H9 (cell line): ENCODE measurements around the gene CHPF2. TPM values are rescaled to one million over a fixed set of nuclear protein-coding genes. Genes with fewer than 3 reads are reported as not detected.
A peak's percentile ranks its signal among the peaks of the same experiment; 100 is the strongest.

Experiments used
- DNase-seq: peaks from one replicate; pipeline ENCODE4 v3.0.0-alpha.2; 2017
- H2AFZ ChIP-seq: one replicate; pipeline ENCODE4 v1.6.1; 2013; ENCODE audit warnings: mild to moderate bottlenecking, low read length, control low read depth, moderate library complexity
- H2AK5ac ChIP-seq: 2 replicates; pipeline ENCODE4 v1.6.1; 2013; ENCODE audit warnings: low read length, control low read depth, mixed read lengths; ENCODE audit not compliant: insufficient read length
- H2BK120ac ChIP-seq: one replicate; pipeline ENCODE4 v1.6.1; 2013; ENCODE audit warnings: low read depth, mild to moderate bottlenecking, low read length, control low read depth, inconsistent platforms; ENCODE audit not compliant: poor library complexity, severe bottlenecking
- H2BK12ac ChIP-seq: 2 replicates; pipeline ENCODE4 v1.6.1; 2013; ENCODE audit warnings: low read length, control low read depth, mixed read lengths, low read depth; ENCODE audit not compliant: insufficient read length
- H2BK15ac ChIP-seq: 2 replicates; pipeline ENCODE4 v1.6.1; 2013; ENCODE audit warnings: low read depth, low read length, control low read depth
- H2BK20ac ChIP-seq: one replicate; pipeline ENCODE4 v1.6.1; 2013; ENCODE audit warnings: low read depth, mild to moderate bottlenecking, low read length, control low read depth, inconsistent platforms; ENCODE audit not compliant: poor library complexity, severe bottlenecking
- H2BK5ac ChIP-seq: 2 replicates; pipeline ENCODE4 v1.6.1; 2013; ENCODE audit warnings: low read length, control low read depth, mixed read lengths; ENCODE audit not compliant: insufficient read length
- H3K14ac ChIP-seq: 2 replicates; pipeline ENCODE4 v1.6.1; 2013; ENCODE audit warnings: low read length, control low read depth; ENCODE audit not compliant: insufficient read depth
- H3K18ac ChIP-seq: 2 replicates; pipeline ENCODE4 v1.6.1; 2013; ENCODE audit warnings: low read depth, mild to moderate bottlenecking, mixed read lengths, low read length, control low read depth; ENCODE audit not compliant: insufficient read length
- H3K23ac ChIP-seq: 2 replicates; pipeline ENCODE4 v1.6.1; 2013; ENCODE audit warnings: low read length, control low read depth, mixed read lengths, low read depth; ENCODE audit not compliant: insufficient read length
- H3K23me2 ChIP-seq: 2 replicates; pipeline ENCODE4 v1.6.1; 2013; ENCODE audit warnings: low read depth, mild to moderate bottlenecking, mixed read lengths, low read length, control low read depth; ENCODE audit not compliant: insufficient read length, poor library complexity, severe bottlenecking
- H3K27ac ChIP-seq: 2 replicates; pipeline ENCODE4 v1.5.1; 2013; ENCODE audit warnings: low read length, control low read depth, mixed read lengths, low read depth; ENCODE audit not compliant: insufficient read length
- H3K27me3 ChIP-seq: 2 replicates; pipeline ENCODE4 v1.6.1; 2013; ENCODE audit warnings: low read length, control low read depth, inconsistent platforms; ENCODE audit not compliant: insufficient read depth
- H3K4ac ChIP-seq: 2 replicates; pipeline ENCODE4 v1.6.1; 2013; ENCODE audit warnings: low read depth, mild to moderate bottlenecking, control low read depth, inconsistent platforms, low read length, moderate library complexity
- H3K4me1 ChIP-seq: 2 replicates; pipeline ENCODE4 v1.6.1; 2013; ENCODE audit warnings: low read length, control low read depth, inconsistent platforms; ENCODE audit not compliant: insufficient read depth
- H3K4me2 ChIP-seq: 2 replicates; pipeline ENCODE4 v1.6.1; 2013; ENCODE audit warnings: low read length, control low read depth, mixed read lengths; ENCODE audit not compliant: insufficient read length, insufficient read depth
- H3K56ac ChIP-seq: 2 replicates; pipeline ENCODE4 v1.6.1; 2013; ENCODE audit warnings: low read depth, mild to moderate bottlenecking, mixed read lengths, low read length, control low read depth; ENCODE audit not compliant: insufficient read length
- H3K79me1 ChIP-seq: 2 replicates; pipeline ENCODE4 v1.6.1; 2013; ENCODE audit warnings: low read depth, mild to moderate bottlenecking, moderate library complexity, low read length, control low read depth, inconsistent platforms; ENCODE audit not compliant: insufficient read depth, poor library complexity, severe bottlenecking
- H3K79me2 ChIP-seq: 2 replicates; pipeline ENCODE4 v1.6.1; 2013; ENCODE audit warnings: low read length, control low read depth, inconsistent platforms; ENCODE audit not compliant: insufficient read depth
- H3K9ac ChIP-seq: 2 replicates; pipeline ENCODE4 v1.6.1; 2013; ENCODE audit warnings: low read length, control low read depth, mixed read lengths; ENCODE audit not compliant: insufficient read length; ENCODE audit errors: extremely low read depth
- H3K9me3 ChIP-seq: one replicate; pipeline ENCODE4 v1.6.1; 2013; ENCODE audit warnings: low read depth, low read length, inconsistent platforms; ENCODE audit not compliant: control insufficient read depth
- H3T11ph ChIP-seq: one replicate; pipeline ENCODE4 v1.6.1; 2013; ENCODE audit warnings: mild to moderate bottlenecking, low read length, control low read depth, inconsistent platforms
- H4K20me1 ChIP-seq: one replicate; pipeline ENCODE4 v1.6.1; 2013; ENCODE audit not compliant: control insufficient read depth, insufficient read length, insufficient read depth
- H4K5ac ChIP-seq: 2 replicates; pipeline ENCODE4 v1.6.1; 2013; ENCODE audit warnings: low read depth, mild to moderate bottlenecking, mixed read lengths, low read length, control low read depth; ENCODE audit not compliant: insufficient read length
- H4K8ac ChIP-seq: replicated peaks from 2 replicates; pipeline ENCODE4 v1.6.1; 2013; ENCODE audit warnings: low read length, control low read depth, mixed read lengths, low read depth; ENCODE audit not compliant: insufficient read length
- H4K91ac ChIP-seq: 2 replicates; pipeline ENCODE4 v1.6.1; 2013; ENCODE audit warnings: low read depth, mild to moderate bottlenecking, moderate library complexity, mixed read lengths, low read length, control low read depth; ENCODE audit not compliant: insufficient read length
- H3K27ac Mint-ChIP-seq, 3 experiments: 2 replicates in 2 of 3; 3 replicates in 1 of 3; pipeline ENCODE4 v1.8.0; 2020 to 2021; ENCODE audit warnings: mixed read lengths in 3 of 3, mild to moderate bottlenecking in 1 of 3, moderate library complexity in 1 of 3
- H3K27me3 Mint-ChIP-seq: 2 replicates; pipeline ENCODE4 v1.8.0; 2021; ENCODE audit warnings: low read depth, mild to moderate bottlenecking, moderate library complexity, mixed read lengths
- H3K36me3 Mint-ChIP-seq, 3 experiments: 2 replicates in 2 of 3; 3 replicates in 1 of 3; pipeline ENCODE4 v1.8.0; 2020 to 2021; ENCODE audit warnings: low read depth in 3 of 3, mixed read lengths in 3 of 3; ENCODE audit not compliant: insufficient read depth in 1 of 3
- H3K4me1 Mint-ChIP-seq, 2 experiments: 2 replicates each; pipeline ENCODE4 v1.8.0; 2020; ENCODE audit warnings: mixed read lengths in 2 of 2
- H3K4me3 Mint-ChIP-seq, 2 experiments: 2 replicates in 1 of 2; 3 replicates in 1 of 2; pipeline ENCODE4 v1.8.0; 2020 to 2021; ENCODE audit warnings: mild to moderate bottlenecking in 2 of 2, mixed read lengths in 2 of 2, moderate library complexity in 1 of 2
- H3K9me3 Mint-ChIP-seq, 2 experiments: 2 replicates in 1 of 2; 3 replicates in 1 of 2; pipeline ENCODE4 v1.8.0; 2020; ENCODE audit warnings: mild to moderate bottlenecking in 2 of 2, mixed read lengths in 2 of 2, moderate library complexity in 1 of 2
- WGBS: extraction: QIAGEN DNeasy Blood & Tissue Kit; methylation state at CpG from one replicate; pipeline ENCODE4 v1.1.7; 2013; ENCODE audit warnings: missing lambda C conversion rate, low lambda C conversion rate, mixed read lengths; ENCODE audit not compliant: insufficient read length; ENCODE audit errors: extremely low coverage; 5-methylcytosine and 5-hydroxymethylcytosine counted together
- total RNA-seq: library from RNA; stranded (reverse); gene quantifications from 2 replicates; pipeline ENCODE4 v1.2.1, GENCODE V29; 2021
- TF ChIP-seq, protein P1 (sequence below): fragments of 200-600 bp; sonication (generic); conservative IDR thresholded peaks from 3 replicates; pipeline ENCODE4 v1.8.0; 2021; ENCODE audit warnings: antibody characterized with exemption, mild to moderate bottlenecking

The CHPF2 gene
- total RNA-seq, 1 experiment from 2014 or later = 25.7 TPM

DNA sequence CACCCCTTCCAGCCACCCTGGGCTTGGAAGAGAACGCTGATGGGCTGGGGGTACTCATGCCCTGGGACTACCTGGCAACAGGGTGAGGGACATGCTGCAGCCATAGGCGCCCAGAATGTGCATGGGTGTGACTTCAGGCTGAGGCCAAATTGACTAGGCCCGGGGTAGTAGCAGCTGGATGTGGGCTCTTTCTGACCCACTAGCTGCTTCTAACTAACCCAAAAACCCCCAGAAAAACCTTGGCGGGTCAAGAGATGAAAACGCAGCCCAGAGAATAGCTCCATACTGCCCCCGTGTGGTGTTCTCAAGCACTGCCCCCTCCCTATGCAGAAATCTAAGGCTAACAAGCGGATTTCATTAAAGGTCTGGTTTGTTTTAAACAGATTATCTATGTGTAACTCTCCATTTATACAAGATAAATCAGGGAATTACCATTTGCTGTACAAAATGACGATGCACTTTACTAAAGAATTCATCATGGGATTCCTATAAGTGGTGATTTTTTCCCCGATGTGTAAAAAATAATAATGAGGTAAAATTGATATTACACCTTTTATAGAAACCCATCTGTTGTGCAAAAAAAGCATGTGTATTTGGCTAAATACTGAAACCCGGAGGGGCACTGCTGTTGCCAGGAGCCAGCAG, 12.0 kb downstream of the CHPF2 start:
- Histone ChIP-seq H4K20me1 (no peaks in the 10 kb centered on the region), H3K18ac (no peak overlapping the region), H3K27ac (no peak overlapping the region), H3K23me2 (peaks cover 10% of the 10 kb centered on the region), H3K23ac (no peak overlapping the region), H3K4ac (no peak overlapping the region), H2AK5ac (no peak overlapping the region), H4K91ac (no peak overlapping the region), H2AFZ (no peak overlapping the region), H2BK20ac (no peak overlapping the region), H2BK120ac (no peak overlapping the region), H3K56ac (no peak overlapping the region), H3K9me3 (no peaks in the 10 kb centered on the region), H4K5ac (no peak overlapping the region), H3K9ac (no peak overlapping the region), H3K27me3 (peaks cover 10% of the 10 kb centered on the region; the same call in 1 of the 2 replicates), H4K8ac (no peak overlapping the region), H2BK12ac (no peak overlapping the region), H3K79me1 (no peaks in the 10 kb centered on the region), H3K14ac (no peak overlapping the region), H3K4me1 (no peaks in the 10 kb centered on the region; the same call in 1 of the 2 replicates), H2BK15ac (no peak overlapping the region), H3T11ph (no peak overlapping the region), H2BK5ac (no peak overlapping the region), H3K4me2 (peak overlapping the region; percentile 59), H3K79me2 (no peaks in the 10 kb centered on the region)
- WGBS = no CpG with 5 or more reads among the region's 10 CpGs
- TF ChIP-seq, protein P1, sequence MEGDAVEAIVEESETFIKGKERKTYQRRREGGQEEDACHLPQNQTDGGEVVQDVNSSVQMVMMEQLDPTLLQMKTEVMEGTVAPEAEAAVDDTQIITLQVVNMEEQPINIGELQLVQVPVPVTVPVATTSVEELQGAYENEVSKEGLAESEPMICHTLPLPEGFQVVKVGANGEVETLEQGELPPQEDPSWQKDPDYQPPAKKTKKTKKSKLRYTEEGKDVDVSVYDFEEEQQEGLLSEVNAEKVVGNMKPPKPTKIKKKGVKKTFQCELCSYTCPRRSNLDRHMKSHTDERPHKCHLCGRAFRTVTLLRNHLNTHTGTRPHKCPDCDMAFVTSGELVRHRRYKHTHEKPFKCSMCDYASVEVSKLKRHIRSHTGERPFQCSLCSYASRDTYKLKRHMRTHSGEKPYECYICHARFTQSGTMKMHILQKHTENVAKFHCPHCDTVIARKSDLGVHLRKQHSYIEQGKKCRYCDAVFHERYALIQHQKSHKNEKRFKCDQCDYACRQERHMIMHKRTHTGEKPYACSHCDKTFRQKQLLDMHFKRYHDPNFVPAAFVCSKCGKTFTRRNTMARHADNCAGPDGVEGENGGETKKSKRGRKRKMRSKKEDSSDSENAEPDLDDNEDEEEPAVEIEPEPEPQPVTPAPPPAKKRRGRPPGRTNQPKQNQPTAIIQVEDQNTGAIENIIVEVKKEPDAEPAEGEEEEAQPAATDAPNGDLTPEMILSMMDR = peak; percentile 94
- DNase-seq = peak; percentile 54
- Mint-ChIP-seq H3K27ac (no peak overlapping the region), H3K36me3 (peaks cover 0 to 2% (median 2%) of the 10 kb centered on the region in 3 experiments; a peak in 5 of 7 replicates), H3K4me1 (peaks cover 38 to 47% of the 10 kb centered on the region in 2 experiments), H3K4me3 (peak overlapping the region; percentile 52 to 77; a peak in 4 of 5 replicates), H3K27me3 (peaks cover 55% of the 10 kb centered on the region), H3K9me3 (no peaks in the 10 kb centered on the region; a peak in 1 of 5 replicates)
